GM18870 (cell line): ENCODE results near the gene VAV1.

Source experiments
- ATAC-seq: cut with Tn5 transposase; IDR thresholded peaks from one replicate; pipeline ENCODE4 v1.9.1; 2021; ENCODE audit warnings: moderate library complexity; ENCODE audit not compliant: unreplicated experiment

VAV1 gene, protein sequence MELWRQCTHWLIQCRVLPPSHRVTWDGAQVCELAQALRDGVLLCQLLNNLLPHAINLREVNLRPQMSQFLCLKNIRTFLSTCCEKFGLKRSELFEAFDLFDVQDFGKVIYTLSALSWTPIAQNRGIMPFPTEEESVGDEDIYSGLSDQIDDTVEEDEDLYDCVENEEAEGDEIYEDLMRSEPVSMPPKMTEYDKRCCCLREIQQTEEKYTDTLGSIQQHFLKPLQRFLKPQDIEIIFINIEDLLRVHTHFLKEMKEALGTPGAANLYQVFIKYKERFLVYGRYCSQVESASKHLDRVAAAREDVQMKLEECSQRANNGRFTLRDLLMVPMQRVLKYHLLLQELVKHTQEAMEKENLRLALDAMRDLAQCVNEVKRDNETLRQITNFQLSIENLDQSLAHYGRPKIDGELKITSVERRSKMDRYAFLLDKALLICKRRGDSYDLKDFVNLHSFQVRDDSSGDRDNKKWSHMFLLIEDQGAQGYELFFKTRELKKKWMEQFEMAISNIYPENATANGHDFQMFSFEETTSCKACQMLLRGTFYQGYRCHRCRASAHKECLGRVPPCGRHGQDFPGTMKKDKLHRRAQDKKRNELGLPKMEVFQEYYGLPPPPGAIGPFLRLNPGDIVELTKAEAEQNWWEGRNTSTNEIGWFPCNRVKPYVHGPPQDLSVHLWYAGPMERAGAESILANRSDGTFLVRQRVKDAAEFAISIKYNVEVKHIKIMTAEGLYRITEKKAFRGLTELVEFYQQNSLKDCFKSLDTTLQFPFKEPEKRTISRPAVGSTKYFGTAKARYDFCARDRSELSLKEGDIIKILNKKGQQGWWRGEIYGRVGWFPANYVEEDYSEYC

DNA sequence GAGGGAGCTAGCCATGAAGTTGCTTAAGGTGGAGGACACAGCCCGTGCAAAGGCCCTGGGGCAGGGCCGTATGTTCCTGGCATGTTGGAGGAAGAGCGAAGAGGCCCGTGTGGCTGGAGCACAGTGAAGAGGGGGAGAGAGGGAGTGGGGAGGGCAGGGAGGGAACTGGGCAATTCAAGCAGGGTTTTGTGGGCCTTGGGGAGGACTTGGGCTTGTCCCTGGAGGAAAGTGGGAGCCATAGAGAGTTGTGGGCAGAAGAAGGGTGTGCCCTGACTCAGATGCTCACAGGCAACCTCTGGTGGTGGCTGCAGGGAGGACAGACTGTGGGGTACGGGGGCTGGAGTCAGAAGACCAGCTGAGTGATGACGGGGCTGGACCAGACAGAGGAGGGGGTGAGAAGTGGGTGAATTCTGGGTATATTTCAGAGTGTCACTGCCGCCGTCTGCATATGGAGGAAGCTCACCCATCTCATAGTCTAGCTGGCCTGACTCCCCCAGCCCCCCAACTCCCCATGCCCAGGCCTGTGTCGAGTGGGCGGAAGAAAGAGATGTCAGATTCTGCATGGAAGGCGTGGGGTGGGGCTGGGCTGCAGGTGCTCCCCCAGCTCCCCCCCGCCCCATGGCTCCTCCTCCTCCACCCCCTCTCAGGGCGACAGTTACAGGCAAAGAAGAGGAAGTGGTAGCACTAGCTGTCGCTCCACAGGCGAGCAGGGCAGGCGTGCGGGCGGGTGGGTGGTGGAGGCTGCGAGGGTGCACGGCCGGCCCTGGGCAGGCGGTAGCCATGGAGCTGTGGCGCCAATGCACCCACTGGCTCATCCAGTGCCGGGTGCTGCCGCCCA lies at the start of gene VAV1:
Gene VAV1 (plus strand): TSS at position 681 of the 838 bp plus-strand sequence. CDS start 100 bp downstream, at position 781.
- no peak for ATAC-seq

DNA sequence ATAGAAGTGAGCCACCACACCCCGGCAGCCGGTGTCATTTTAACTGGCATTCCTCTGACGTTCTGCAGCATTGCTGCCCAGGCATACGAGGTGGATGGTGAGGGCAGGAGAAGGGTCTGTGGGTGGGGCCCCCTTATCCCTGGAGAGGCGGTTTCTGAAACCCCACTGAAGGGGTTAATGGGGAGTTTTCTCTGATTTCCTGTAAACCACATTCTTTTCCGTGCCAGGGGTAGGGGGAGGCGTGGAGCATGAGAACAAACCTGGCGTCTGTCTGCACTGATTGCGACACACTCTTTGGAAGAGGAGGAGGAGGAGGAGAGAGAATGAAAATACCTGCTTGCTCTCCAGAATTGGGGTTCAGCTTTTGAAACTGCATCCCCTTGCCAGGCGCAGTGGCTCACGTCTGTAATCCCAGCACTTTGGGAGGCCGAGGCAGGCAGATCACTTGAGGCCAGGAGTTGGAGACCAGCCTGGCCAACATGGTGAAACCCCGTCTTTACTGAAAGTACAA lies 49.3 kb upstream of the VAV1 start:
- no peak for ATAC-seq

DNA sequence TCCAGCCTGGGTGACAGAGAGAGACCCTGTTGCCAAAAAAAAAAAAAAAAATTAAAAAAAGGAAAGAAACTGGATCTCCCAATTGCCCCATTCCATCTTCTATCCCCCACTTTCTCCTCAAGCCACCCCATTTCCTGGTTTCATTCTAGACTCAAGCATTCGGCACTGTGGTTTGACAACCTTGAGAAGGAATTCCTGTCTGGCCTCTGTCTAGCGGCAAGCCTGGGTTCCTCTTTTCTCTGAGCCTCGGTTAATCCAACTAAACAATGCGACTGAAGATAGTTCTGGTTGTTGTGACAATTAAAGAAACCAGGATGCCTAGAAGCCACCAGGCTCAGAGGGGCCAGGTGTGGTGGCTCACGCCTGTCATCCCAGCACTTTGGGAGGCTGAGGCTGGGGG lies 48.8 kb upstream of the VAV1 start:
- no peak for ATAC-seq

DNA sequence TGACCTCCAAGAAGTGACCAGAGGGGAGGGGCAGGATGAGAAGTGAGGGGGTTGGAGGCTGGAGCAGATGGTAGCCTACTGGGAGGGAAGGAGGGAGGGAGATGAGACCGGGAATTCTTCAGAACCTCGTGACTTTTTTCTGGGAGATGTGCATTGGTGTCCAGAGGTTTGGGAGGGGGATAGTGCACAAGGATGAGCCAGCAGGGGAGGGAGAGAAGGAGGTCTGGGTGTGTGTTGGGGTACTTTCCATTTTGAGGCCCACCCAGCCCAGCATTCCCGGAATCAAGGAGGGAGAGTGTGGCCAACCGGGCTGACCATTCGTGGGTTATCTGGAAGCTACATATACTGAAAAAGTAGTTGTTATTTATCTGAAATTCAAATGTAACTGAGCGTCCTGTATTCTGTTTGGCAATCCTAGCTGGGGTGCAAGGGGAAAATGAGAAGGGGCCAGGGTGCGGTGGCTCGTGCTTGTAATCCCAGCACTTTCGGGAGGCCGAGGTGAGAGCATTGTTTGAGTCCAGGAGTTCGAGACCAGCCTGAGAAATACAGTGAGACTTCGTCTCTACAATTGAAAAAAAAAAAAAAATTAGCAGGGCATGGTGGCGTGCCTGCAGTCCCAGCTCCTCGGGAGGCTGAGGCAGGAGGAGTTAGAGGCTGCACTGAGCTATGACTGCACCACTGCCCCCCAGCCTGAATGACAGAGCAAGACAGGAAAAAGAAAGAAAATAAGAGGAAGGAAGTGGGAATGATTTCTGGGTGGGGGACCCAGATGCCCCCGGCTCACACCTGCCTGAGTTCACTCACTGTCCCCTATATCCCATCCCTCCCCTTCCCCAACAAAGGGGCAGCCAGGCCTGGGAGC lies 47.6 kb upstream of the VAV1 start:
- ATAC-seq, result no peak

DNA sequence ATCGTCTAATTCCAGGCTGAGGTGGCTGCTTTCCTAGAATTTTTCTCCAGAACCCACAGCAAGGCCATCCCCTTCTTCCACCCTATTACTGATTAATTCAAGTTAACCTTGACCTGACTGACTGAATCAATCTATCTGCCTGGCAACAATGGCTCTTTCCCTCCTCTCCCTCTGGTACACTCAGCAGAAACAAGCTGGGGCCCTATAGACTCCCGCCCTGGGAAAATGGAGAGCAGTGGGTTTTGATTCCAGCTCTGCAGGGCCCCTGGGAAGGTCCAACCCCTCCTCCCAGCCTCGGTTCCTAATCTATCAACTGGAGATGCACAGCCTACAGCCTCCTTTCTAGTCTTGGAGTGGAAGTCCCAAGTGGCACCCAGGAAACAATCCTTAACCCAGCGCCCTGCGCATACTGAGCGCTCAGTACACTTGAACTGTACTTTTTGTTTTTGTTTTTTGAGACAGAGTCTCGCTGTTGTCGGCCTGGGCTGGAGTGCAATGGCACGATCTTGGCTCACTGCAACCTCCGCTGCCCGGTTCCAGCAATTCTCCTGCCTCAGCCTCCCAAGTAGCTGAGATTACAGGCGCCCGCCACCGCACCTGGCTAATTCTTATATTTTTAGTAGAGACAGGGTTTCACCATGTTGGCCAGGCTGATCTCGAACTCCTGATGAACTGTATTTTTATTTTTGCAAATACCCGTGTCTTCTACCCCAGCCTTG lies 46.8 kb upstream of the VAV1 start:
- no peak for ATAC-seq

DNA sequence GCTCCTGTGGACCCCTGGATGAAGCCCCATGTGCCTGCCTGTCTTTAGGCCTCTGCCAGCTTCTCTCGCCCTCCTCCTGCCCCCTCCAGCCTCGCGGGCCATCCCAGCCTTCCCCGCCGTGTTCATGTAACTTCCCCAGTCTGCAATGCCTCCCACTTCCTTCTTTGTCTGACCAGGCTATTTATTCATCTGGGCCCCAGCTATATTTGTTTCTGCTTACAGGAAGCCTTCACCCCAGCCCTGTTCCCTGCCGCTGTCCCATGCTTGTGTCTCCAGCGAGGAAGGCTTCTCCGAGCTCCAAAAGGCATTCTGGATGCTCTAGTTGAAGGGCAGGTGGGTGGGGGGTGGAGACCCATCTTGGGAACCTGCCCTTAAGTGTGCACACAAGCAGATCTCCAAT lies 44.2 kb upstream of the VAV1 start:
- no peak for ATAC-seq

DNA sequence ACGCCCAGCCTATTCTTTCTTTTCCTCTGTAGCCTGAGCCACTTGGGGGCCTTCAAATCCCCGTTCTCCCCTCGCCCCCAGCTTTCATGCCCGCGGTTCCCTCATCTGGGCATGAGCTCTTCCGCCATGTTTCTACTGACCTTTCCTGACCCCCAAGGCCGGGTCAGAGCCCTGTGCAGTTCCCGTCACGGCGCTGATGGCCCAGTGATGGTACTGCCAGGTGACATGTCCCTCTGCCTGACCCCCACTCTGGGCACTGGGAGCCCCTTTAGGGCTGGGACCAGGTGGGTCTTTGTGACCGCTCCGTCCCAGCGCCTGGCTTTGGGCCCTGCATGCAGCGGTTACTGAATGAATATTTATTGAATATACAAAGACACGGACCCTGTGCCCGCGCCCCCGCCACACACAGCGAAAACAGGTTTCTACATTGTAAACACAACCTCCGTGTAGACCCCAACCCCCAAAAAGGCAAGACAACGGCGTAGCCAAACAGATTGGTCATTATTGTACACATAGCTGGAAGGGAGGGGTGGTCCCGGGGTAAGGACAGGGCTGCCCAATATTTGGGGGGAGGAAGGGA lies 42.8 kb upstream of the VAV1 start:
- ATAC-seq, result no peak

DNA sequence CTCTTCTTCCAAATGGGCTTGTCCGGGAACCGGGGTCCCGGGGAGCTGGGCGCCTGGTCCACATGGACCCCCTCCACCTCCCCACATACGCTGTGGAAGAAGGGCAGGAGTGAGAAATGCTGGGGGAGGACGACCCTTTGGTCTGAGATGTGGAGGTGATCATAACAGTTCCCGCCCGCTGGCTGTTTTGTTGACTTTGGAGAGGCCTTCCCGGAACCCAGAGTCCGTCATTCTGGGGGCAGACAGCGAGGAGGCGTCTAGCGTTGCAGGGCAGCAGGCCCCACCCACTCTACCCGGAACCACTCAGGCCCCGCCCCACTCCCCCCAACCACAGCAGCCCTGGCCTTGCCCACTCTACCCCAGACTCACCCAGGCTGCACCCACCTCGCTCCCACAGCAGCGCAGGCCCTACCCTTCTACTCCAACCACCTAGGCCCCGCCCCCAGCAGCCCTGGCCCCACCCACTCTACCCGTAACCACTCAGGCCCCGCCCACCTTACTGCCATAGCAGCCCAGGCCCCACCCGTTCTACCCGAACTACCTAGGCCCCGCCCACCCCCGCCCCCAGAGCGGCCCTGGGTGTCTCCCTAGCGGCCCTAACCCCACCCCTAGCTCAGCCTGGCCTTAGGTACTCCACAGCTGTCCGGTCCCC lies 42.2 kb upstream of the VAV1 start:
- no peak for ATAC-seq

DNA sequence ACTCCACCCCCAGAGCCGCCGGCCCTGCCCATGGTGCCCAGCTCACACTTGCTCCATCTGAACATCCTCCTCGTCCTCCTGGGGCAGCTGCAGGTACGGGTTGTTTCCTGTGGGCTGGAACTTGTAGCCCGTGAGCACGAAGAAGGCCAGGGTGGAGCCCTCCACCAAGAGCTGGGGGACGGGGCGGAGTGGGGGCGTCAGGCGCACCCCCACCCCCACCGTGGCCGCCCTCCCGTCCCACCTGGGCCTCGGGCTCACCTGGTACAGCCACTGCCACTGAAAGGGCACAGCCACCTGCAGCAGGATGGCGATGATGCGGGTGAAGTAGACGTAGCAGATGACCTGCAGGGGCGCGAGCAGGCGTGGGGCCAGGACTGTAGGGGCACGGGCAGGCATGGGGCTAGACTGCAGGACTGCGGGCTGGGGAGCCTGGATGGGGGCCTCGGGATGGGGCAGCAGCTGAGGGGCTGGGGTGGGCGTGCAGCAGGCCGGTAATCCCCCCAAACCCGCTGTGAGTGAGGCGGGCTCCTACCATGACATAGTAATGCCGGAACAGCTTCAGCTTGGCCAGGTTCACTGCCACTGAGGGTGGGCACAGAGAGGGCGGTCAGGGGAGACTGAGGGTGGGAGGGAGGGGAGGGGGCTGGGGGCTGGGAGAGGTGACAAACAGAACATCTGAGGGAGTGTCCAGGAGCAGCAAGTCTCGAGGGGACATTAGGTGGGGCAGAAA lies 41.4 kb upstream of the VAV1 start:
- no peak for ATAC-seq

DNA sequence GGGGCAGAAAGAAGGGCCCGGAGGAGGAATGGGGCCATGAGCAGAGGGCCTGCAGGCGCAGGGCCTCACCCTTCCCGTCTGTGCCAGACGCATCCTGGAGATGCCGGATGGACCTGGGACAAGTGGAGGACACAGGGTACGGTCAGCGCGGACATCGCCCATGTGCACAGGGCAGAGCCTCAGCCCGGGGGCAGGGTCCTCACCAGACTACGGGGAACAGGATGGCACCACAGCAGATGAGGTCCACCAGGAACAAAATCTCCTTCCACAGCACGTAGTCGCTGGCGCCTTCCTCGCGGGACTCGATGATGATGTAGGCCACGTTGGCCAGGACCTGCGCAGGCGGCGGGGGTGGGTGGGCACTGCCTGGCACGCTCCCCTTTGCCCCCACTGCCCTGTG lies 40.7 kb upstream of the VAV1 start:
- ATAC-seq, result no peak

DNA sequence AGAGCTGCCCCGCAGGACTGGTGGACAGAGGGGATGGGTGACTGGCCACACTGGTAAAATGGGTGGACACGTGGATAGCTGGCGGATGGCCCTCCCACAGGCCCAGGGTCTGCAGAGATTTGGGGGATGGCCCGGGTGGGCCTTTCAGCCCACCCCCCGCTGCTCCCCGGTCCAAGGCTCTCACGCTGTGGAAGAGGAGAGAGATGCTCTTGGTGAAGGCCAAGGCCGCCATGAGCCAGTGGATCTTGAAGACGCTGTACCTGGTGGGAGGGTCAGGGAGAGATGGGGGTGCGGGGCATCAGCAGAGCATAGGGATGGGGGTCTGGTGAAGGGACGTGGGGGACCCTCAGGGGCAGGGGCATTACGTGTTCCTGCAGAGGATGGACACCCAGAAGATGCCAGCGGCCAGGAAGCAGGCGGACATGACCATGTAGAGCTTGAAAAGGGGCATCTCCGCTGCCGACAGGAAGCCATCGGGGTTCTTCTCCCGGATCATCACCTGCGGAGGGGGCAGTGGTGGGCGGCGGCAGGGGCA lies 39.6 kb upstream of the VAV1 start:
- no peak for ATAC-seq

DNA sequence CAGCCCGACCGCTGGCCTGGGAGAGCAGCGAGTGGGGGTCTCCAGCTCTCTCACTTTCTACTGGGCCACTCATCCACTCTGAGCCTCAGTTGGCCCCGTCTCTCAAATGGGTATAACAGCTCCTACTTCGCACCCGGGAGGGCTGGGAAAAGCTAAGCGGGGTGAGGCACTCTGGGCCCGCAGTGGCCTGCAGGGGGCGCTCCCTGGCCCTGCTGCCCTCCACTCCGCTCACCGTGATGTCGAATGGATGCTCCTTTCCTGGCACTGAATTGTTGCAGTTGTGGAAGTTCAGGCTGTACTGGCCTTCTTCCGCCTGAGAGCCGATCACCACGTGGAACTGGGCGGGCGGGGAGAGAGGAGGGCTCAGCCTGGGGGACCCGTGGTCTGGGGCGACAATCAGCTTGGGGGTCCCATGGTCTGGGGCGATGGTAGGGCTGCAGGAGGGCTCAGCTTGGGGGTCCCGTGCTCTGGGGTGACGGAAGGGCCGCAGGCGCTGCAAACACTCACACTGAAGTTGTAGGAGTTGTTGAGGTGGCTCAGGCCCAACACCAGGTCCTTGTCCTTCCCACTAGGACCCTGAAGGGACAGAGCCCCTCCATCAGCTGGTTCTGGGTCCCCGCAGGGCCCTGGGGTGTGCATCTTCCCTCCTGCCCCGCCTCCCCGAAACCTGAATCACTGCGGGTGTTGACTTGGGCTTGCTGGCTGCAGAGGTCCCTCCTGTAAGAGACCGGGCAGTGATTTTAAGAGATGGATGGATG lies 39.0 kb upstream of the VAV1 start:
- ATAC-seq, result no peak

DNA sequence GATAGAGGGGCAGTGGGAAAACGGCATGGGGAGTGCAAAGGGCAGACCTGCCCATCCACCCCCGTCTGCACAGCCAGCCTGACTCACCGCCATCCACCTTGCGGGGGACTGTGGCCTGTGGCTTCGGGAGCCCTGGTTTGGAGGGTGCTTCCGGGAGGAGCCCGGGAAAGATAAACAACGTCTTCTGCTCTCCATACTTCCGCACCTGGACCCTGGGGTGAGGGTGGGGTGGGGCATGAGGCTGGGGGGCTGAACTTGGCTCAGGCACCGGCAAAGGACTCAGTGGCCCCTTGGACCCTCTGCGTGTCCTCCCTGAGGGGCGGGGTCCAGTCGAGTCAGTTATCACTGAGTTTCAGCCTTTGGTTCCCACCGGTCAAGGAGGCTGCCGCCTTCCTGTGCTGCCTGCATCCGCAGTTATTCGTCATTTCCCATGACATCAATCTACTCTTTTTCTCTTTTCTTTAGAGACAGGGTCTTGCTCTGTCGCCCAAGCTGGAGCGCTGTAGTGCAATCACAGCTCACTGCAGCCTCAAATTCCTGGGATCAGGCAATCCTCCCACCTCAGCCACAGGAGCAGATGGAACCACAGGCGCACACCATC lies 38.3 kb upstream of the VAV1 start:
- ATAC-seq, result no peak

DNA sequence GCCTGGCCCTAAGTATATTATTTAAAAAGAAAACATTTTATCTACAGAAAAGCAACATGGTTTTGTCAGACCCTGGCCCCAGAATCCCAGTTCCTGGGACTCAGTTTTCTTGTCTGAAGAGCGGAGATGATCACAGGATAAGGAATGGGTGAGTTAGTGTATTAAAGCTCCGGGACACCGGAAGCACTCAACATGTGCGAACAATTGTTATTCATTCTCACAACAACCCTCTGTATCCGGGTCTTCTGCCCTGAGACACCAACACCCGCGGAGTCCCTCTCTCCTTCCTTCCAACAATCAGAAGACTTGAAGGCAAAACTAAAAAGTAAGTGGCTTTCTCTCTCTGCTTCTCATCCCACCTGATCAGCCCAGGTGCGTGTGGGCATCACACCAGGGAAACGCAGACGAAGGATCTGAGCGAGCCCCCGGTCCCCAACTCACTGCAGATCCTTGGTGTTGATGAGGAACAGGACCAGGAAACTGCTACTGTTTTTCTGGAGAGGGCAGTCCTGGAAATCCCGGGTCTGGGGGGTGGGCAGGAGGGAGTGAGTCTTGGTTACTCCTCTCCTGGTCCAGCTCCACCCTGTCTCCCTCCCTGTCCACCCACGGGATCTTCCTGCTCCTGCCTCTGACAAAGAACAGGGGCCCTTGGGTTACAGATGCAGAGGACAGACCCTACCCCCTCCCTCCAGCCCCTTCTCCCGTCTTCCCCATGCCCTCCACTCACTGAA lies 37.2 kb upstream of the VAV1 start:
- no peak for ATAC-seq

DNA sequence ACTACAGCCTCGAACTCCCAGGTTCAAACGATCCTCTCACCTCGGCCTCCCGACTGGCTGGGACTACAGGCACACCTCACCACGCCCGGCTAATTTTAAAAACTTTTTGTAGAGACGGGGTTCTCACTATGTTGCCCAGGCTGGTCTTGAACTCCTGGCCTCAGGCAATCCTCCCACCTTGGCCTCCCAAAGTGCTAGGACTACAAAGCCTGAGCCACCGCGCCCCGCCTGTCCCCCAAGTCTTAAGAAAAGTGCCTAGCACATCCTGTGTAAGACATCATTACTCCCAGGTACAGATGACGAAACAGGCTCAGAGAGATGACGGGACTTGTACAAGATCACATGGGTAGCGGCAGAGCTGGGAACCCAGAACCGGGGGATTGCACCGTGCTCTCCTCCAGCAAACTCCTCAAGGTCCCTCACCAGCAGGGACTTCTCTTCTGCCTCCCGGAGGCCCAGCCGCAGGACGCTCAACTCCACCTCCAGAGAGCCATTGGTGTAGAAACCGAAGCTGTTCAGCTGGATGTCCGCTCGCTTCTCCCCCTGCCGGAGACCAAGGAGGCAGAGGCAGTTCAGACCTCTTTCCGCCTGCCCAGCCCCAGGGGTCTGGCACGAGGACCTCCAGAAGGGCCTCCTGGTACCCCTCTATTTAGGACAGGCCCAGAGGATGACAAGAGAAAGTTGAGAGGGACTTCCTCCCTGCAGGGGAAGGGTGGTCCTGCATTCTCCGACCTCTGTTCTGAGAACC lies 36.2 kb upstream of the VAV1 start:
- ATAC-seq, result no peak
